Left renal pelvis (tissue), 4 donors: ENCODE measurements around the gene NBPF1. TPM values are rescaled to one million over a fixed set of nuclear protein-coding genes. Genes with fewer than 3 reads are reported as not detected.
A peak's percentile ranks its signal among the peaks of the same experiment; 100 is the strongest.
"Not testable (repeated sequence)": the region's sequence is repeated elsewhere in the genome, so short reads cannot be mapped to it uniquely, and the experiment has no call there.

Experiments
- DNase-seq, 4 donors: peaks; one replicate each; pipeline ENCODE4 v3.0.0-alpha.2; 2013; ENCODE audit warnings: low read depth in 4 of 4, low spot score in 3 of 4
- polyA plus RNA-seq, 4 donors: library from polyadenylated mRNA; unstranded; fragments of 120-200 nt; gene quantifications; one replicate each; pipeline ENCODE4 v1.2.1, GENCODE V29; 2013; ENCODE audit not compliant: insufficient read length in 4 of 4

NBPF1 gene
- polyA plus RNA-seq, 4 donors, result 76.0 to 161 (median 88.4) TPM

DNA sequence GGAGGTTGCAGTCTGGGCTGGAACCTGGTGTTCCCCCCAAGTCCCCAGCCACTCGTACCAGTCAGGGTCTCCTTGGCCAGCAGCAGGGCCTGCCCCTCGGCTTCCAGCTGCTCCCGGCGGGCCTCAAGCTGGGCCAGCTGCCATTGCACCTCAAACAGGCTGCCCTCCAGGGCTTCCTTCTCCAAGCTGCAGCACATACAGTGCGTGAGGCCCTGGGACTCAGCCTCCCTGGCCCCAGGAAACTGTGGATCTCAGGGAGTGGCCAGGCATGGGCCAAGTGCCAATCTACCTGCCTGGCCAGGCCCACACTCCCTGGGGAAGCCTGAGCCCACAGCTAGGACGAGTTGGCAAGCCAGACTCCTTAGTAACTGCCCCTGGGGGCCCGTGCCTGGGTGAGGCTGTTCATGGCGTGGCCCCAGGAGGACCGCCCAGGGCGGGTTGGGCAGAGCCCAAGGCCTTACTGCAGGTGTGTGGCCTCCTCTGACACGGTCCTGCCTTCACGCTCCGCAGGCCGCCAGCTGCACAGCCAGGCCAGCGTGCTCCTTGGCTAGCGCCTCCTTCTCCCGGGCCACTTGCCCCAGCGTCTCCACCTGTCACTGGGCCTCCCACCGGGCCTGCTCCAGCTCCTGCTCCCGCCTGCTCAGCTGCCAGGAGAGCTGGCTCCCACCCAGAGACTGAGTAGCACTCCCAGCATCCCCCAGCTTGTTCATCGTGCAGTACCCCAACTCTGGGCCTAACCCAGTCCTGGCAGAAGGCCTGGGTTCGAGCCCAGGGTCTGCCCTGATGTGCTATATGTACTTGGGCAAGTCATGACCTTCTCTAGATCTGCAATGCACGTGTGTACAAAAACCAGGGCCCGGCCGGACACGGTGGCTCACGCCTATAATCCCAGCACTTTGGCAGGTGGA is 10.7 kb upstream of the NBPF1 start:
- not testable (repeated sequence) for DNase-seq

DNA sequence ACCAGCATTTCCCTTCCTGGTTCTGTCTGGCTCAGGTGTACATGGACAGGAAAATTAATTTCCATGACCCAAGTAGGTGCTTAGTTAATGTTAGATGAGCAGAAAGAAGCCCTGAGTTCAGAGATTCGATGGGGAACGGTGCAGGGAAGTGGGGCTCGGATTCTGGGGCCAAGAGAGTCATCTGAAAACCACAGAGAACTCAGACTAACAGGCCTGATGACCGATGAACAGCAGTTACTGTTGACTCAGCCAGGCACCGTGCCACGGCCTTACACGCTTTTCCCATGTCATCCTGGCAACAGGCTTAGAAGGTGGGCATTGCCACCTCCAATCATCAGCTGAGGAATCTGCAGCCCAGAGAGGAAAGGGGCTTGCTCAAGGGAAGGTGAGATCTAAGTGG is 10.0 kb upstream of the NBPF1 start:
- DNase-seq, result not testable (repeated sequence)

DNA sequence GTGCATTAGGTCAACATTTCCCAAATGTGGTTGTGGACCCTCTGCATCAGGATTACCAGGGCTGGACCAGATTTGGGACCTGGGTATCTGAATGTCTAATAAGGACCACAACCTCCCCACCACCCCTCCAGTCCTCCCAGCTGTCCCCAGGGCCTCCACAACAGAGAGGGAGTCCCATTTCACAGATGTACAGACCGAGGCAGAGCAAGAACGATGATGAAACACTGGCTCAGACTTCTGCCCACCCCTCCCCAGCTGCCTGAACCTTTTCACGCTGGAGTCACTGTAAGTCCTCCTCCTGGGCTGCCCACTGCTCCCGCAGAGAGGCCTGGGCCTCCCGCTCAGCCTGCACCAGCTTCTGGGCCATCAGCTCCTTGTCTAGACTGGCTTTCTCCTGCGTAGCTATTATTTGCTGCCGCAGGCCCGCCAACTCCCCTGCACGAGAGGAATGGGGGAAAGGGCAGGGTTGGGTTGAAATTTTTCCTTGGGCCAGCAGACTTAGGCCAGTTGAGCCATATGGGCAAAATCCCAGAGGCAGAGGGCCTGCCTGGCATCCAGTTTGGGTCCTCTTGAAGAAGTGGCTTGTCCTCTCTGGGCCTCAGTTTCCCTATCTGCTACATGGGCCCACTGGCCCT is 8.4 kb upstream of the NBPF1 start:
- DNase-seq, result not testable (repeated sequence)

DNA sequence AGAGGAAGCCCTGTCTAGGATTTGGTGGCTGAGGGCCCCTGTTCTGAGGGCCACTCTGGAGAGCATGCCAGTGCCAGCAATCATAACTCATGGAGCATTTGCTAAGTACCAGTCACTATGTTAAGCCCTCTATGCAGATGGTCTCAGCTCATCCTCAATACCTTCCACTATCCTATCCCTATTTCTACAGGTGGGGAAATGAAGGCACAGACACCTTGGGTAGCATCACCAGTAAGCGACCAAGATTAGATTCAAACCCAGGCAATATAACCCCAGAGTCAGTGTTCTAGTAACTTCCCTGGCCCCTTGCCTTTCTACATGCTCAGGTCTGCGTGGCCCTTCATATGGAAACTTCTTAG is 7.9 kb upstream of the NBPF1 start:
- DNase-seq, result no peak

GRCh38 chr1:16619803-16620501 is 6.6 kb upstream of the NBPF1 start:
- DNase-seq, result not testable (repeated sequence)

DNA sequence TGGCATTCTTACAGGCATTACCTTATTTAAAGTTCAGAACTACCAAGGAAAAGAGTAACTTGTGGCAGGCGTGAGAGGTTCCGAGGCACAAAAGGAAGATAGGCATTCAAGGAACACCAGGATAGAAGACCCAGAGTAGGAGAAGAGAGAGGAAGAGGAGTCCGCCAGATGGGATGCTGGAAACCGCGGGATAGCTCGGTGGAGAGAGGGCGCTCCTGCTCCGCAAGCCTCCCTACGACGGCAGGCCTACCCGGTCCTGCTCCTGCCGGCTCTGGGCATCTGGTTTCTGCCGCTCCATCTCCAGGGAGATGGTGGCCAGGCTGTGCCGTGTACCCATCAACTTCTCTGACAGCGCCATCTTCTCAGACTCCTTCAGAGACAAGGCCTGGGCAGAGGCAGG is 5.4 kb upstream of the NBPF1 start:
- DNase-seq, result no peak

DNA sequence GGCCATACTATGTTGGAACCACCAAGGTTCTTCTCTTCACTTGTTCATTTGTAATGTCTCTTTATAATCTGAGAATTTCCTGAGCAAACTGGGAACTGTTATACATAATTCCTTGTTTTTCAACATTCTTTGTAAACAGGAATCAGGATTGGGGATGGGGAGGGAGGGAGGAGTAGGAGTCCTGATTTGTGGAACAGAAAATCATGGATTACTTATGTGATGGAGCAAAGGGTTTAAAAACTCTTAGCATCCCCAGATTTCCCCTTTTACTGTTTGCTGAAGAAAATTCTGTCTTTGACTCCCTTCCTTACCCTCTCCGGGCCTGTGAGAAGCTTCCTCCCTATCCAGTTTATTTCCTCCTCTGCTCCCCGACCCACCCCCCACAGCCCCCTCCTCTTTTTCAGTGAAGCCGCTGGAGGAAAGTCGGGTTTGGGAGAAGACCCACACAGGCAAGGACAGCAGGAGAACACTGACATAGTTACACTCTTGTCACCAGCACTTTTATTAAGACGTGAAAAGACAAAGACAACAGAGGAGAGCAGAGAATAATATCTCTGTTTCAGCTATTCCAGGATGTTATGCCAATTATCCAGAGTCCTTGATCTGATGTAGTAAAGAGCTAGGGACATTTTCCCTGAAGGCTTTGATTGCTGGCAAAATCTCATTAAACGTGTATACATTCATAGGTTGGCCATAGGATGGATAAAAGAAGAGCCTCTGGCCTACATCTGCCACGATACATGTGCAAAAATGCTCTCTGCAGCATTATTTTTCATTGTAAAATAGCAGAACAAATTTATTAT is 4.6 kb upstream of the NBPF1 start:
- no peak for DNase-seq

DNA sequence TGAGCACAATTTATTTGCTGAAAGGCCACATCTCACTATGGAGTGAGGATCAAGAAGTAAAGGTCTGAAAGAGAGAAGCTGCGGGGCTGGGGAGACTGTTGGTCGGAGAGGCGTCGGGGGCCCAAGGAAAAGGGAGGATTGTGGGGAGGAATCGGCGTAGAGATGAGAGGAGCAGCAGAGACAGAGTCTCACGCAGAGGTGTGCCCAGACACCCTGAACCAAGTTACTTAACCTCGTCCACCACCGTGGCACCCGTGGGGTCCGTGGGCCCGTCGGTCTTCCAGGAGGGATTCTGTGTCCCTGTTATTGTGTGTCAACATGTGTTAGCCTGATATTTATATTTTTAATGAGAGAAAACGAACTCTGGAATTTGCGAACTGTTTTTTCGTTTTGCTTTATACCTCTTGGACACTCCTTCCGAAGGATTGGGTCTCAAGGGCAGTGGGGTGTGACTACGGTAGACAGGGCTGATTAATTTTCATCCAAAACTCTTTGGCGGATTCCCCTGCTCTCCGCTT is 3.8 kb upstream of the NBPF1 start:
- no peak for DNase-seq

DNA sequence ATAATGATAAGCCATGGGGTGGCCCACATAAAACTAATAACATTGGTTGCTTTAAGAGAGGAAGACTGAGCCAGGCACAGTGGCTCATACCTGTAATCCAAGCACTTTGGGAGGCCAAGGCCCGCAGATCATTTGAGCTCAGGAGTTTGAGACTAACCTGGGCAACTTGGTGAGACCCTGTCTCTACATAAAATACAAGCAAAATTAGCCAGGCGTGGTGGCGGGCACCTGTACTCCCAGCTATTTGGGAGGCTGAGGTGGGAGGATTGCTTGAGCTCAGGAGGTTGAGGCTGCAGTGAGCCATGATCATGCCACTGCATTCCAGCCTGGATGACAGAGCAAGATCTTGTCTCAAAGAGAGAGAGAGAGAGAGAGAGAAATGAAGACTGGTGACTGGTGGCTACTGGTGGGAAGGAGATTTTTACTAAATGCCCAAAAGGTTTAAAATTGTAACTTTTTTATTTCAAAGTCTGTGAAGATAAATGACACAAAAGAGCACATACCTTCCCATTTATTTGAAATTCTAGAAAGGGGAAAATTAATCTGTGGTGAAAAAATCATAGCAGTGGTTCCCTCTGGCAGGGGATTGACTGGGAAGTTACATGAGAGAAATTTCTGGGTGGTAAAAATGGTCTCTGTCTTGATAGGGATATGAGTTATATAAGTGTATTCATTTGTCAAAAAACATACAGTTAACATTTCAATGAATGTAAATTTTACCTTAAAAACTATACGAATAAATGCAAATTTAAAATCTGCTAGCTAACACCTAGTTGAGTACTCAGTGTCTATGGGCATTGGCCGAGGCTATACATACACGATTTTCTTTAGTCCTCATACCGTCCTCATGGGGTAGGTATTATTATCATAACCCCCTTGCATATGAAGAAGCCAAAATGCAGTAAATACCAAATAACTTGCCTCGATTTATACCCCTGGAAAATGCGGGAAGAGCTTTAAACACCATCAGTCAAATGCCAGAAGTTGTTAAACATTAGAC is 2.2 kb upstream of the NBPF1 start:
- DNase-seq, result no peak

DNA sequence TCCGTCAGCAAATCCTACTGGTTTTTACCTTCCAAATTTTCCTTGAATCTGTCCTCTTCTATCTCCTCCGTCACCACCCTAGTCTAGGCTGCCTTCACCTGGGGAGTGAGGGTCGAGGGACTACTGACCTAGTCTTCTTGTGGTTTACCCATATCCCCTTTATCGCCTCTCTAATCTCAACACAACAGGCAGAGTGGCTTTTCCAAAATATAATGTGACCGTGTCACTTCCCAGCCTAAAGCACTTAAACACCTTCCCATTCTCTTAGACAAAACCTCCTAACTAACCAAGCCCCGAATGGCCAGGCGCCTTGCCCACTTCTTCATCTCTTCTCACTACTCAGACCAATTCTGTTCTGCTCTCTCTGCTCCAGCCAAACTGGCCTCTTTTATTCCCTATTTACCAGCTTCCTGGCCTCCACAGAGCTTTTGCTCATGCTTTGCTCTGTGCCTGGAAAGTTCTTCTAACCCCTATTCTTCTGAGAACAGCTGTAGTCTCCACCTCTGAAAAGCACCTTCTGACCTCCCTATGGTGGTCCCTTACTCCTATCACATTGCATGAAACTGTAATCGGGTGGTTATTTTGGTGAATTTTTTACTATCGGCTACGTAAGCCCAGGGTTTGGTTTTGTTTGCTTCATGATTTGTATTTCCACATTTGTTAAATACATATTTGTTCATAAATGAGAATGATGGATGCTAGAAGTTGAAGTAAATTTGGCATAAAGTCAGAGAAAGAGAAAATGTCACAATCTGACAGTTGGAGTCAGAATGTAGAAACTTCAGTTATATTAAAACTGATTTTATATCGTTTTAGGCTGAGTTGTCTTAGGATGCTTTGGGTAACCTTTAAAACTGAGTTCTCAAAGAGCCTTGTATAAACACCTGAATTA is 1.2 kb upstream of the NBPF1 start:
- no peak for DNase-seq

- DNase-seq, result peak in 1 of 4 donors; percentile 88
These were observed 812 bp downstream of the NBPF1 start for GRCh38 chr1:16612332-16613172.

DNA sequence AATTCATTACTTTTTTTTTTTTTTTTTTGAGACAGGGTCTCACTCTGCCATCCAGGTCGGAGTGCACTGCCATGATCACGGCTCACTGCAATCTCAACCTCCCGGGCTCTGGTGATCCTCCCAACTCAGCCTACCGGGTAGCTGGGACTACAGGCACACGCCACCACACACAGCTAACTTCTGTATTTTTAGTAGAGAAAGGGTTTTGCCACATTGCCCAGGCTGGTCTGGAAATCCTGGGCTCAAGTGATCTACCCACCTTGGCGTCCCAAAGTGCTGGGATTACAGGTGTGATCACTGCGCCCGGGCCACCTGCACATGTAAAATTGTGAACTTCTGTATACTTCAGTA is 1.4 kb downstream of the NBPF1 start:
- not testable (repeated sequence) for DNase-seq

DNA sequence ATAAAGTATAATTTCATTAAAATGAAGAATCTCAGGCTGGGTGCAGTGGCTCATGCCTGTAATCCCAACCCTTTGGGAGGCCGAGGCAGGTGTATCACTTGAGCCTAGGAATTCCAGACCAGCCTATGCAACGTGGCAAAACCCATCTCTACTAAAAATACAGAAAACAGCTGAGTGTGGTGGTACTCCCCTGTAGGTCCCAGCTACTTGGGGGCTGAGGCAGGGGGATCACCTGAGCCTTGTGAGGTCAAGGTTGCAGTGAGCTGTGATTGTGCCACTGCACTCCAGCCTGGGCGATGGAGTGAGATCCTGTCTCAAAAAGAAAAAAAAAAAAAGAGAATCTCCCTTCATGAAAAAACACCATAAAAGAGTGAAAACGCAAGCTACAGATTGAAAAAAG is 2.2 kb downstream of the NBPF1 start:
- not testable (repeated sequence) for DNase-seq

GRCh38 chr1:16610553-16610952 is 2.8 kb downstream of the NBPF1 start:
- not testable (repeated sequence) for DNase-seq

DNA sequence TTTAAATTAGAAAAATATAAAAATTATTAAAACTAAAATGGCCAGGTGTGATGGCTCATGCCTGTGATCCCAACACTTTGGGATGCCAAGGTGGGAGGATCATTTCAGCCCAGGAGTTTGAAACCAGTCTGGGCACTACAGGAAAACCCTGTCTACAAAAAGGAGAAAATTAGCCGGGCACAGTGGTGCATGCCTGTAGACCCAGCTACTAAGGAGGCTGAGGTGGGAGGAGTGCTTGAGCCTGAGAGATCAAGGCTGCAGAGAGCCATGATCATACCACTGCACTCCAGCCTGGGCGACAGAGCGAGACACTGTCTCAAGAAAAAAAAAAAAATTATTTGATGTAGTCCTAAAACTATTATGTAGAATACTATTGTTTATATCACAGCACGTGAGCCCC is 3.6 kb downstream of the NBPF1 start:
- not testable (repeated sequence) for DNase-seq

DNA sequence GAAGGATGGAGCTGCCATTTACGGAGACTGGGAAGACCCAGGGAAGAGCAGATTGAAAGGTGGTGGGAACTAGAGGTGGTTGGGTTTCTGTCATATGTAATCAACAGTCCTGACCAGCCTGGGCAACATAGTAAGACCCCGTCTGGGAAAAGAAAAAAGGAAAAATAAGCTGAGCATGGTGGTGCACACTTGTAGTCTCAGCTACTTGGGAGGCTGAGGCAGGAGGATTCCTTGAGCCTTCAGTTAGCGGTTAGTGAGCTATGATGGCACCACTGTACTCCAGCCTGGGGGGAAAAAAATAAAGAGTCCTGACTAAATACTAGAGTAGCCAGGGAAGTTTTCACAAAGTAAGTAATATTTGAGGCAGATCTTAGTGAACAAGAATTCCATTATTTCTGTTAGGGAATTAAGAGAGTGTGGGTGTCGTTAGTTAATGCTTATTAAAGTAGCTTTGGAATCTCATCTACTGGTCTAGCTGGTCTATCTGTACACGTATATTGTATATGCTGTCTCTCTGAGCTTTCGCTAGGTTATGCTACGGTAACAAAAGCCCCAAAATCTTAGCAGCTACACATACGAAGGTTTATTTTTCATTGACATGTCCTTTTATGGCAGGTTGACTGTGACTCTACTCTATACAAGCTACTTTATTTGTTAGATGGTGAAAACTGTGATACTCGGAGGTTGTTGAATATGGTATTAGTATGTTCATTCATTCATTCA is 4.4 kb downstream of the NBPF1 start:
- DNase-seq, result no peak
